Psoas muscle (tissue), 8 donors: ENCODE data around the gene DENND1A. TPM values are rescaled to one million over a fixed set of nuclear protein-coding genes. Genes with fewer than 3 reads are reported as not detected.

Experiments used
- ATAC-seq, 4 donors: fragments of 200-7000 bp; cut with Tn5 transposase; one replicate each; pipeline ENCODE4 v1.9.1; 2020; ENCODE audit warnings: moderate library complexity in 3 of 4, mild to moderate bottlenecking in 2 of 4
- DNase-seq, 2 donors: peaks; one replicate each; pipeline ENCODE4 v3.0.0-alpha.2; 2020
- H3K27ac ChIP-seq: fragments of 200-600 bp; one replicate; pipeline ENCODE4 v1.8.0; 2022
- H3K27me3 ChIP-seq, 3 donors: fragments of 200-600 bp in 1 of 3; one replicate each; pipeline versions ENCODE4 v1.6.1 to v1.8.0; 2013 to 2022; ENCODE audit warnings: low read length in 2 of 3, mild to moderate bottlenecking in 2 of 3, moderate library complexity in 1 of 3; ENCODE audit not compliant: insufficient read depth in 3 of 3
- H3K36me3 ChIP-seq, 2 donors: fragments of 200-600 bp in 1 of 2; one replicate each; pipeline versions ENCODE4 v1.6.1 to v1.8.0; 2013 to 2022; ENCODE audit warnings: low read depth in 1 of 2, mild to moderate bottlenecking in 1 of 2, moderate library complexity in 1 of 2; ENCODE audit not compliant: insufficient read depth in 1 of 2
- H3K4me1 ChIP-seq: fragments of 200-600 bp; one replicate; pipeline ENCODE4 v1.8.0; 2022
- H3K4me3 ChIP-seq: fragments of 200-600 bp; one replicate; pipeline ENCODE4 v1.8.0; 2022; ENCODE audit warnings: mild to moderate bottlenecking
- H3K9me3 ChIP-seq: fragments of 200-600 bp; one replicate; pipeline ENCODE4 v1.8.0; 2022
- CTCF ChIP-seq: fragments of 200-600 bp; IDR thresholded peaks from one replicate; pipeline ENCODE4 v1.8.0; 2022; ENCODE audit warnings: antibody characterized with exemption
- WGBS, 3 donors: extraction: QIAGEN DNeasy Blood & Tissue Kit; methylation state at CpG; one replicate each; pipeline versions ENCODE4 v1.1.6 to v1.1.7; 2013; 5-methylcytosine and 5-hydroxymethylcytosine counted together
- intact Hi-C, 2 donors: fragments of 100-400 bp; cut with DNase I; formaldehyde crosslinking; loops; one replicate each; pipeline versions ENCODE4 v1.11.0 to v1.14.2; 2022
- polyA plus RNA-seq, 3 donors: library from polyadenylated mRNA; stranded (reverse); fragments of 200-250 nt; gene quantifications; one replicate each; pipeline ENCODE4 v1.2.3, GENCODE V29; 2013
- total RNA-seq, 4 donors: library from RNA; stranded (reverse); fragmentation: NEBNext Ultra II Directional in 2 of 4; extraction: Animal tissue kit (Norgen Biotek cat#: 25700) in 2 of 4; gene quantifications; one replicate each; pipeline versions ENCODE4 v1.2.1 to v1.2.4, GENCODE V29; 2021 to 2023
- donor health status: healthy with polysubstance abuse.
- donor health status: DM: no; HTN: no; CAD: no; lungs with moderate emphysema.
- donor health status: Bipolar disorder and iron deficiency.
- donor health status: healthy.
- donor health status: DM: yes; HTN: yes; CAD: no.
- donor health status: DM: no; HTN: no; CAD: no.
- donor health status: DM: no; HTN: no; CAD: no.
- donor health status: DM: yes; HTN: yes; CAD: no.

DENND1A gene
- total and polyA plus RNA-seq, 7 donors = 6.1 to 17.3 (median 13.9) TPM

GRCh38 chr9:123604861-123605260, 325.1 kb downstream of the DENND1A start:
- 45 to 77% (median 75%) methylated on average over 3 of the region's 3 CpGs for WGBS, 3 donors
- Histone ChIP-seq H3K4me3 (no peak overlapping the region), H3K27me3 (no peaks in the 10 kb centered on the region), H3K9me3 (no peaks in the 10 kb centered on the region), H3K4me1 (no peaks in the 10 kb centered on the region), H3K27ac (no peak overlapping the region), H3K36me3 (no peaks in the 10 kb centered on the region)
- TF ChIP-seq CTCF = no peak
- intact Hi-C loops = no loop called here
- no peak for DNase-seq
- ATAC-seq = no peak

- Histone ChIP-seq H3K9me3 (no peaks in the 10 kb centered on the region), H3K36me3 (no peaks in the 10 kb centered on the region), H3K27ac (no peak overlapping the region), H3K4me1 (no peaks in the 10 kb centered on the region), H3K27me3 (no peaks in the 10 kb centered on the region), H3K4me3 (no peak overlapping the region)
- DNase-seq = no peak
- no peak for ATAC-seq
- intact Hi-C loops = no loop called here
- TF ChIP-seq CTCF = no peak
- WGBS, 3 donors = 44 to 94% (median 92%) methylated on average over 2 of the region's 2 CpGs
Measured at GRCh38 chr9:123601828-123602227, 328.1 kb downstream of the DENND1A start.

DNA sequence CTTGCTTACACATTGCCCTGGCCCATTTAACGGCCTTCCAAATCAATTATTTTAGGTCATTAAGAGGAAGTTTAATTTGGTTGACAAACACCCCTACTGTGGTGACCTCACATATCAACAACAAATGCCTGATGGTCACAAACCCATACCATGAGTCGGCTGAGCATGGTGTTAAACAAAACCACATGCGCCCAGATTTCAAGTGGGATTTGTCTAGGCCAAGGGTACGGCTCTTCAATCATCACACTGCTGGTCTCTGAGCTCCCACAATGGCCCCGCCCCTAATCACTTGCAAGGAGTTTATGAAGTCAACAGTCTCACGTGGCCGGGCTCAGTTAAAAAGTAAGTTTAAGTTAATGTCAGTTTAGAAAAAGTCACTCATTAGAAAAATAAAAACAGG, 330.1 kb downstream of the DENND1A start:
- H3K4me3 ChIP-seq = no peak overlapping the region
- no peak for ATAC-seq
- TF ChIP-seq CTCF = no peak
- WGBS, 3 donors = 88 to 92% (median 89%) methylated on average over 7 of the region's 7 CpGs
- H3K27ac ChIP-seq = no peak overlapping the region
- intact Hi-C loops = no loop called here
- no peak for DNase-seq
- H3K4me1 ChIP-seq = no peaks in the 10 kb centered on the region
- no peaks in the 10 kb centered on the region for H3K9me3 ChIP-seq
- H3K36me3 ChIP-seq = no peaks in the 10 kb centered on the region
- H3K27me3 ChIP-seq = no peaks in the 10 kb centered on the region

DNA sequence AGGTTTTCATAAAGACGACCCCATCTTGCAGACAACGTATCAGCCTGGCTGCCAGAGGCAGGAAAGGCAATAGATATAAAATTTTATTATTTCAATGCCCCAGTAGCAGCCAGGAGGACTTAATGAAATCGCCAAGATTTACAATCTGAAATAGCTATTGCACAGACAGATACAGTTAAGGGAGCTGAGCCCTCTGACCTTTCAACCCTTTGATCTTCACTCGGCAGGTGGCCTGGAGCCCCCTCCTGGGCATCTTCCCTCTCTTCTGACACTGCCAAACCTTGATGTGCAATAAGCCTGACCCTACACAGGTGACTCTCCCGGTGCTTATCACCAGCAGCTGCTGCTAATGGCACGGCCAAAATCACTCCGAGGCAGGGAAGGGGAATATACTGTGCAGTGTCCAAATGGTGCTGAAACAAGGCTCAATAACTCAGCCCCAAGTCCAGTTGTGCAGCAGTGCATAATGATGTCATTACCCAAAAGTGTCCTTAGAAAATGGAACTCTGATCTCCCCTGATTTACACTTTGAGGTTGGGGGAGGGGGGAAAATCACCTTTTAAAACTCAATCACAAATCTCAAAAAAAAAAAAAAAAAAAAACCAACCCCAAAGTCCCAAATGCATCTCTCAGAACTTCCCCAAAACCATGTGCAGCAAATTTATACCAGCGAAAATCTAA, 331.9 kb downstream of the DENND1A start:
- 77 to 78% (median 78%) methylated on average over 8 of the region's 8 CpGs for WGBS, 3 donors

More for the DNA sequence above, 331.9 kb downstream of the DENND1A start:
- Histone ChIP-seq H3K4me3 (no peak overlapping the region), H3K27me3 (no peaks in the 10 kb centered on the region), H3K36me3 (no peaks in the 10 kb centered on the region), H3K9me3 (no peaks in the 10 kb centered on the region), H3K4me1 (no peaks in the 10 kb centered on the region), H3K27ac (no peak overlapping the region)
- DNase-seq (no peak), ATAC-seq (no peak)
- intact Hi-C loops = no loop called here
- TF ChIP-seq CTCF = no peak
